ENCODE results near the gene RYR2. TPM values are rescaled to one million over a fixed set of nuclear protein-coding genes. Genes with fewer than 3 reads are reported as not detected.

RYR2 gene
- total and polyA plus RNA-seq, 9 of the 15 experiments (the other 6 are each of a cell fraction or from before 2014, with no cell fraction given): 0.03 to 0.42 (median 0.14) TPM

DNA sequence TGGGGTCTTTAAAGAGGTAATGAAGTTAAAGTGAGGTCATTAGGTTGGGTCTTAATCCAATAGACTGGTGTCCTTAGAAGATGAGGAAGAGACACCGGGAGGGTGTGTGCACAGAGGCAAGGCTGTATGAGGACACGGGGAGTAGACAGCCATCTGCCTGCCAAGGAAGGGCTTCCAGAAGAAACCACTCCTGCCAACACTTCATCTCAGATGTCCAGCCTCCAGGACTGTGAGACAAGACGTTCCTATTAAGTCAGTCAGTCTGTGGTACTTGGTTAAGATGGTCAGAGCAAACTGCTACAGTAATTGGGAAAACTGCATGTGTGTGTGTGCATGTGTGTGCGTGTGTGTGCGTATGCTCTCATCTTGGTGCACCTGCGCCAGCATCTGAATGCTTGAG lies 77.1 kb downstream of the RYR2 start:
- Histone ChIP-seq H3K4me1 (replicated peaks in 1 of 2; ENCODE audit: control insufficient read depth in 2 of 2, insufficient read depth in 2 of 2, low read length in 2 of 2) (no peaks in the 10 kb centered on the region), H3K27me3 (ENCODE audit: control insufficient read depth in 2 of 2, insufficient read depth in 2 of 2, low read length in 2 of 2) (peaks cover 0 to 6% of the 10 kb centered on the region in 2 experiments; a peak in 2 of 5 replicates), H3K36me3 (ENCODE audit: control insufficient read depth, insufficient read depth, low read length) (no peaks in the 10 kb centered on the region), H3K4me2 (ENCODE audit: insufficient read depth, low read length) (no peak overlapping the region), H3K9ac (ENCODE audit: insufficient read depth in 1 of 2, low read depth in 2 of 2, low read length in 2 of 2) (no peak overlapping the region), H3K9me3 (replicated peaks; ENCODE audit: control insufficient read depth, insufficient read depth, low read depth, low read length) (no peaks in the 10 kb centered on the region), H2AFZ (ENCODE audit: low read depth, low read length) (no peak overlapping the region), H3K79me2 (ENCODE audit: control insufficient read depth, insufficient read depth, low read length) (no peaks in the 10 kb centered on the region), H3K27ac (ENCODE audit: extremely low read depth, low read depth, low read length) (no peak overlapping the region), H3K9me1 (ENCODE audit: control insufficient read depth, insufficient read depth, low read length) (no peaks in the 10 kb centered on the region), H3K4me3 (no peak overlapping the region), H4K20me1 (replicated peaks; ENCODE audit: control insufficient read depth, insufficient read depth, low read length) (no peaks in the 10 kb centered on the region)
- in situ Hi-C loops (cut with MboI) (no loop called here), intact Hi-C loops (cut with micrococcal nuclease) (loop anchor here (10.0 kb wide), 1 partner anchor 514 kb away; the partner anchor contains the start of gene HEATR1)
- ATAC-seq (no peak), DNase-seq (ENCODE audit: extremely low read depth in 1 of 4, low spot score in 3 of 4) (no peak), FAIRE-seq (no peak)
- ChIA-PET CTCF (ENCODE audit: low intra/inter-chr PET ratio) (no interaction called here), POLR2A (no interaction called here)
- WGBS (ENCODE audit: insufficient coverage, low coverage, missing lambda C conversion rate): 0% methylated on average over 6 of the region's 6 CpGs
- TF ChIP-seq MEF2D (tag; conservative IDR thresholded peaks at IDR 0.05; ENCODE audit: low read depth) (no peak), SMARCE1 (IDR thresholded peaks at IDR 0.05) (no peak), ERF (CRISPR knock-in tag; IDR thresholded peaks at IDR 0.05) (no peak), HNRNPL (IDR thresholded peaks at IDR 0.05; ENCODE audit: low read depth, low read length) (no peak), ZNF76 (CRISPR knock-in tag; IDR thresholded peaks at IDR 0.05; ENCODE audit: borderline replicate concordance) (no peak), SOX6 (IDR thresholded peaks at IDR 0.05) (no peak), CEBPB (tag; IDR thresholded peaks at IDR 0.05) (no peak), RBM34 (IDR thresholded peaks at IDR 0.05; ENCODE audit: borderline replicate concordance, insufficient read depth, low read length) (no peak), NCOA6 (IDR thresholded peaks at IDR 0.05) (no peak), ZNF764 (CRISPR knock-in tag; IDR thresholded peaks at IDR 0.05; ENCODE audit: low read depth) (no peak), NFE2L1 (tag; IDR thresholded peaks at IDR 0.05; ENCODE audit: borderline replicate concordance, low read depth) (no peak), ZBTB17 (CRISPR knock-in tag; IDR thresholded peaks at IDR 0.05) (no peak), PCBP1 (IDR thresholded peaks at IDR 0.05; ENCODE audit: low read depth, low read length, poor library complexity, severe bottlenecking) (no peak), ILK (tag; IDR thresholded peaks at IDR 0.05; ENCODE audit: borderline replicate concordance, low read depth) (no peak)
- TF ChIP-seq, protein P1, sequence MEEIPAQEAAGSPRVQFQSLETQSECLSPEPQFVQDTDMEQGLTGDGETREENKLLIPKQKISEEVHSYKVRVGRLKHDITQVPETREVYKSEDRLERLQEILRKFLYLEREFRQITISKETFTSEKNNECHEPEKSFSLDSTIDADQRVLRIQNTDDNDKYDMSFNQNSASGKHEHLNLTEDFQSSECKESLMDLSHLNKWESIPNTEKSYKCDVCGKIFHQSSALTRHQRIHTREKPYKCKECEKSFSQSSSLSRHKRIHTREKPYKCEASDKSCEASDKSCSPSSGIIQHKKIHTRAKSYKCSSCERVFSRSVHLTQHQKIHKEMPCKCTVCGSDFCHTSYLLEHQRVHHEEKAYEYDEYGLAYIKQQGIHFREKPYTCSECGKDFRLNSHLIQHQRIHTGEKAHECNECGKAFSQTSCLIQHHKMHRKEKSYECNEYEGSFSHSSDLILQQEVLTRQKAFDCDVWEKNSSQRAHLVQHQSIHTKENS (CRISPR knock-in tag; IDR thresholded peaks at IDR 0.05): no peak
- TF ChIP-seq, protein P2, sequence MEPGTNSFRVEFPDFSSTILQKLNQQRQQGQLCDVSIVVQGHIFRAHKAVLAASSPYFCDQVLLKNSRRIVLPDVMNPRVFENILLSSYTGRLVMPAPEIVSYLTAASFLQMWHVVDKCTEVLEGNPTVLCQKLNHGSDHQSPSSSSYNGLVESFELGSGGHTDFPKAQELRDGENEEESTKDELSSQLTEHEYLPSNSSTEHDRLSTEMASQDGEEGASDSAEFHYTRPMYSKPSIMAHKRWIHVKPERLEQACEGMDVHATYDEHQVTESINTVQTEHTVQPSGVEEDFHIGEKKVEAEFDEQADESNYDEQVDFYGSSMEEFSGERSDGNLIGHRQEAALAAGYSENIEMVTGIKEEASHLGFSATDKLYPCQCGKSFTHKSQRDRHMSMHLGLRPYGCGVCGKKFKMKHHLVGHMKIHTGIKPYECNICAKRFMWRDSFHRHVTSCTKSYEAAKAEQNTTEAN (CRISPR knock-in tag; IDR thresholded peaks at IDR 0.05): no peak
- TF ChIP-seq, protein P3, sequence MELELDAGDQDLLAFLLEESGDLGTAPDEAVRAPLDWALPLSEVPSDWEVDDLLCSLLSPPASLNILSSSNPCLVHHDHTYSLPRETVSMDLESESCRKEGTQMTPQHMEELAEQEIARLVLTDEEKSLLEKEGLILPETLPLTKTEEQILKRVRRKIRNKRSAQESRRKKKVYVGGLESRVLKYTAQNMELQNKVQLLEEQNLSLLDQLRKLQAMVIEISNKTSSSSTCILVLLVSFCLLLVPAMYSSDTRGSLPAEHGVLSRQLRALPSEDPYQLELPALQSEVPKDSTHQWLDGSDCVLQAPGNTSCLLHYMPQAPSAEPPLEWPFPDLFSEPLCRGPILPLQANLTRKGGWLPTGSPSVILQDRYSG (tag; conservative IDR thresholded peaks at IDR 0.05; ENCODE audit: low read depth): no peak
- no TSS peak for BruUV-seq (replicated peaks)
